ENCODE measurements around the gene RMDN2.

Gene RMDN2

DNA sequence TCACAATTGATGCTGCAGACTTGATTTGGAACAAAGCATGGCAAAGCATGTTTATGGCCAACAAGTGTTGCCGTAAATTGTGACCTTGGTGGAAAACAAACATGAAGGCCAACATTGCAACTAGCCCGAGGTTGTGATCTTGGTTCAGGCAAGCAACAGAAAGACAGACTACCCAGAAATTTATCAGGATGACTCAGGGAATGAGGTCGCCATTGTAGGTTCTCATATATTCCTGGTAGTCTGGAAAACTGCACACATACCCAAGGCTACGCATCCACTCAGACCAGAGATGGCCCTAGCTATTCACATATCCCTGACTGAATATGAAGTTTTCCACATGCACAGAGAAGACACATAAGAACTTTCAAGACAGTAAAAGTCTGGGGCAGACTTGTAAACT is 120.7 kb downstream of the RMDN2 start:
- no peak for DNase-seq (ENCODE audit: low spot score)

GRCh38 chr2:38056216-38056615 is 131.1 kb downstream of the RMDN2 start:
- DNase-seq (ENCODE audit: low spot score), result no peak

GRCh38 chr2:38057651-38058410 is 132.7 kb downstream of the RMDN2 start:
- DNase-seq (ENCODE audit: low spot score), result no peak

DNA sequence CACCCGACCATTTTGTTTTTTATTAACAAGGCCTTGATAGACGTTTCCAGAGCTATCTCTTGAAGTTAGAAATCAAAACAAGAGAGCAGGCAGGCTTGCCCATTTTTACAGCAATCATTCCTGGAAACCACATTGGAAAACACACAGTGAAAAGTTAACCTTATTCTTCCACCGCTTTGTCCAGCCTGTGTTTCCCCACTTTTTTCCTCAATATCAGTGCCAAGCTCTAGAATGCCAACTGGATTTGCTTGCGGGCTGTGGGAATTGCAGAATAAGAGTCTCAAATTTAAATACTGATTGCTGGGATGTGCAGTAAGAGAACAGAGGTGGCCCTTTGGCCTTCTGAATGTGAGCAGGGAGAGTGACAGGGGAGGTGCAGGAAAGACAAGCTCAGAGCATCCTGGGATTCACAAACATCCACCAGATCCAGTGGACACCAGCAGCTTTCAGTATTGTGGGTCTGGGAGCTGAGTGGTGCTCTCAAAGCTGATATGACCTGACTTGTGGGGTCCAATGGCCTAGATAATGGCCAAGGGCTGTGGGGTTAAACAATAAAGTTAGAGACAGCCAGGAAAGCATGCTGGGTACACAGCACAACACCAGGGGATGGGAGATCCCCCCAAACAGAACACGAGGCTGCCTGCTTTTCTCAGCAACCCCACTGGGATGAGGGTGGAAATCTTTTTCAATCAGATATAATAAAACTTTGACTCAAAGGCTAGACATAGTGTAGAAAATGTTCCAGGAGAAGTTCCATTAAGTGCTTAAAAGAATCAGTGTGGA is 135.3 kb downstream of the RMDN2 start:
- DNase-seq (ENCODE audit: low spot score), result no peak

GRCh38 chr2:38064801-38065501 is 139.9 kb downstream of the RMDN2 start:
- DNase-seq (ENCODE audit: low spot score), result no peak

- DNase-seq (ENCODE audit: low spot score), result no peak
These were observed 140.5 kb downstream of the RMDN2 start for GRCh38 chr2:38065502-38066135.

GRCh38 chr2:38066421-38067115 is 141.5 kb downstream of the RMDN2 start:
- DNase-seq (ENCODE audit: low spot score), result no peak

Data from iPS-NIHi11 (cell line).